Lung (tissue), 12 donors: ENCODE measurements around the gene PICK1. TPM values are rescaled to one million over a fixed set of nuclear protein-coding genes. Genes with fewer than 3 reads are reported as not detected.

Experiments
- ATAC-seq: fragments of 200-7000 bp; cut with Tn5 transposase; one replicate; pipeline ENCODE4 v1.9.1; 2020; ENCODE audit warnings: moderate number of reproducible peaks; ENCODE audit not compliant: insufficient read depth, low FRiP score
- DNase-seq, 3 donors: peaks; one replicate each; pipeline ENCODE4 v3.0.0-alpha.2; 2013 to 2017
- H3K27ac ChIP-seq, 2 donors: one replicate each; pipeline ENCODE4 v1.5.1; 2013; ENCODE audit warnings: mild to moderate bottlenecking in 2 of 2, moderate library complexity in 2 of 2, control low read depth in 1 of 2, inconsistent platforms in 1 of 2, low read depth in 1 of 2, low read length in 1 of 2
- H3K27me3 ChIP-seq, 3 donors: one replicate each; pipeline ENCODE4 v1.5.1; 2013; ENCODE audit warnings: low read length in 2 of 3; ENCODE audit not compliant: control insufficient read depth in 3 of 3, insufficient read depth in 3 of 3
- H3K36me3 ChIP-seq, 4 donors: one replicate each; pipeline ENCODE4 v1.5.1; 2013; ENCODE audit warnings: low read length in 4 of 4, mild to moderate bottlenecking in 1 of 4, moderate library complexity in 1 of 4; ENCODE audit not compliant: control insufficient read depth in 4 of 4, insufficient read depth in 4 of 4
- H3K4me1 ChIP-seq, 5 donors: one replicate each; pipeline ENCODE4 v1.5.1; 2013; ENCODE audit warnings: low read length in 5 of 5, mild to moderate bottlenecking in 2 of 5, moderate library complexity in 1 of 5; ENCODE audit not compliant: control insufficient read depth in 5 of 5, insufficient read depth in 5 of 5
- H3K4me3 ChIP-seq: one replicate; pipeline ENCODE4 v1.5.1; 2013; ENCODE audit warnings: mild to moderate bottlenecking, control low read depth, moderate library complexity
- H3K9ac ChIP-seq, 2 donors: one replicate each; pipeline ENCODE4 v1.5.1; 2013; ENCODE audit warnings: low read length in 2 of 2, control low read depth in 1 of 2; ENCODE audit not compliant: insufficient read depth in 1 of 2
- H3K9me3 ChIP-seq, 4 donors: one replicate each; pipeline ENCODE4 v1.5.1; 2013; ENCODE audit warnings: low read length in 3 of 4, mild to moderate bottlenecking in 1 of 4, moderate library complexity in 1 of 4; ENCODE audit not compliant: control insufficient read depth in 4 of 4, insufficient read depth in 3 of 4
- CTCF ChIP-seq: IDR thresholded peaks from 2 replicates; pipeline ENCODE4 v1.5.1; 2012; ENCODE audit warnings: mild to moderate bottlenecking; ENCODE audit errors: control extremely low read depth, extremely low read depth
- WGBS, 2 donors: extraction: QIAGEN DNeasy Blood & Tissue Kit; methylation state at CpG; one replicate each; pipeline ENCODE4 v1.1.7; 2013; 5-methylcytosine and 5-hydroxymethylcytosine counted together
- polyA plus RNA-seq, 2 donors: library from polyadenylated mRNA; stranded (reverse); fragments of 200-250 nt; gene quantifications; one replicate each; pipeline ENCODE4 v1.2.1, GENCODE V29; 2013
- total RNA-seq, 2 donors: library from RNA; depleted of rRNA in 1 of 2; stranded (reverse); fragments of >200 nt in 1 of 2; gene quantifications; one replicate each; pipeline ENCODE4 v1.2.1, GENCODE V29; 2014 to 2021
- donor health status: control.
- donor health status: control.
- donor health status: Bipolar disorder and iron deficiency.
- donor health status: healthy.
- donor health status: DM: yes; HTN: yes; CAD: no.

PICK1 gene
- total and polyA plus RNA-seq, 4 donors: 32.4 to 45.6 (median 37.3) TPM

DNA sequence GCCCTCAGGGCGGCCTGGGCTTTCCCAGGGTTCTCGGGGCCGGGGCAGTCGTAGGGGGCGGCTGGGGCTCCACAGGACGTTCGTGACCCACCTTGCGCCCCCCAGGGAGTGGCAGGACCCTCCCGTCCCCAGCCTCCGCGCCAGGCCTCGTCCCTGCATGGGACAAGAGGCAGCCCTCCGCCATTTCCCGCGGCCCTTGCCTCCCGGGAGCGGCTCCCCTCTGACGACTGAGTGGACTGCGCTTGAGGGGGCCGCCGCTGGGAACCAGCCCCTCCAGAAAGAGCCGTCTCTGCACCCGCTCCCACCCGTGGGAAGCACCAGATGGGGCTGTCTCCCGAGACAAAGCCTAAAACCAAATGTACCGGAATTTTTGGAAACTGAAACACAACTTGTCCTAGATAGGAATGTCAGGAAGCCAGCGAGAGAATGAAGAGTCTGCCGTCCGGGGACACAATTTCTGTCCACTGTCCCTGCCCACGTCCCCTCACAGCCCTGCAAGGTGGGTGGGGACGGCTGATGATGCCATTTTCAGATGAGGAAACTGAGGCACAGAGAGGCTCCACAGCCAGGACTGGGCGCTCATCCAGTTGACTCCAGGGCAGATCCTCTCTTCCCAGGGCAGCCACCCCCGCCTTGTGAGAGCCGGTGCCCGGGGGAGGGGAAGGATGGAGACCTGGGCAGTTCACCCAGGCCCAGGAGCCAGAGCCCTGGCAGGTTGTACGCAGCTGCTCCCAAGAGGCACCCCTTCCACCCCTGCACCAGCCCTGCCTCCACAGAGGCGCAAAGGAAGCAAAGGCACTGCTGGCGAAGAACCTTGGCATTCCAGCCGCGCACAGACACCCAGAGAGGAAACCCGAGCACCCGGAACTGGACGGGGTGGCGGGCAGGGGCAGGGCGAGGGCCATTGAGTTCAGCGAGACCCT, 18.1 kb upstream of the PICK1 start:
- Histone ChIP-seq H3K27me3 (no peaks in the 10 kb centered on the region), H3K9me3 (no peaks in the 10 kb centered on the region), H3K9ac (no peak overlapping the region), H3K36me3 (no peaks in the 10 kb centered on the region), H3K27ac (no peak overlapping the region), H3K4me3 (no peak overlapping the region), H3K4me1 (peaks cover 0 to 4% (median 0%) of the 10 kb centered on the region in 5 donors)
- no peak for TF ChIP-seq CTCF
- WGBS, 2 donors: 81 to 91% methylated on average over 46 of the region's 46 CpGs
- ATAC-seq (no peak), DNase-seq (no peak)

GRCh38 chr22:38040953-38041759, 16.0 kb upstream of the PICK1 start:
- WGBS, 2 donors: 88 to 90% methylated on average over 20 of the region's 20 CpGs
- H3K27me3 ChIP-seq: no peaks in the 10 kb centered on the region
- H3K27ac ChIP-seq: no peak overlapping the region
- H3K9ac ChIP-seq: no peak overlapping the region
- no peaks in the 10 kb centered on the region for H3K36me3 ChIP-seq
- no peak for ATAC-seq
- TF ChIP-seq CTCF: no peak
- no peak for DNase-seq
- H3K4me3 ChIP-seq: no peak overlapping the region
- H3K4me1 ChIP-seq: no peaks in the 10 kb centered on the region
- H3K9me3 ChIP-seq: no peaks in the 10 kb centered on the region

- 49 to 69% methylated on average over 5 of the region's 5 CpGs for WGBS, 2 donors
- Histone ChIP-seq H3K4me3 (no peak overlapping the region), H3K4me1 (peaks cover 0 to 2% (median 0%) of the 10 kb centered on the region in 5 donors), H3K27ac (no peak overlapping the region), H3K36me3 (no peaks in the 10 kb centered on the region), H3K9ac (no peak overlapping the region), H3K9me3 (no peaks in the 10 kb centered on the region), H3K27me3 (no peaks in the 10 kb centered on the region)
- DNase-seq (no peak), ATAC-seq (no peak)
- TF ChIP-seq CTCF: no peak
These were observed 15.3 kb upstream of the PICK1 start for GRCh38 chr22:38041760-38042487.
